ENCODE measurements around the gene ALOX5AP.
A peak's percentile ranks its signal among the peaks of the same experiment; 100 is the strongest.

The ALOX5AP gene

DNA sequence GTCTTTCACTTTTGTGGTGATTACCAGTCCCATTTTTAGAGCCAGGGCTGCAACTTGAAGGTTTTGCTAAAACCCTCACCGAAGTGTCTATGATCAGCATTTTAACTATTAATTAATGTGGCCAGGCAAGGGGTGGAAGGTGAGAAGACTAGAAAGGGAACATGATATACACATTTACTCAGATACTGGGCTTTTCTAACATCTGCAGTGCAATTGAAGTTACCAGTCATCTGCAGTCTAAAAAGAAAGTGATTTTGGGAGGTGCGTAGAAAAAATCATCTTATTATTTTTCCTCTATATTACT is 481 bp downstream of the ALOX5AP start:
- no peak overlapping the region for H3K4me3 ChIP-seq (replicated peaks in 1 of 2; ENCODE audit: low read depth in 2 of 2, low read length in 2 of 2)
- DNase-seq (ENCODE audit: low read depth in 2 of 2) = no peak
- TF ChIP-seq, protein P1, sequence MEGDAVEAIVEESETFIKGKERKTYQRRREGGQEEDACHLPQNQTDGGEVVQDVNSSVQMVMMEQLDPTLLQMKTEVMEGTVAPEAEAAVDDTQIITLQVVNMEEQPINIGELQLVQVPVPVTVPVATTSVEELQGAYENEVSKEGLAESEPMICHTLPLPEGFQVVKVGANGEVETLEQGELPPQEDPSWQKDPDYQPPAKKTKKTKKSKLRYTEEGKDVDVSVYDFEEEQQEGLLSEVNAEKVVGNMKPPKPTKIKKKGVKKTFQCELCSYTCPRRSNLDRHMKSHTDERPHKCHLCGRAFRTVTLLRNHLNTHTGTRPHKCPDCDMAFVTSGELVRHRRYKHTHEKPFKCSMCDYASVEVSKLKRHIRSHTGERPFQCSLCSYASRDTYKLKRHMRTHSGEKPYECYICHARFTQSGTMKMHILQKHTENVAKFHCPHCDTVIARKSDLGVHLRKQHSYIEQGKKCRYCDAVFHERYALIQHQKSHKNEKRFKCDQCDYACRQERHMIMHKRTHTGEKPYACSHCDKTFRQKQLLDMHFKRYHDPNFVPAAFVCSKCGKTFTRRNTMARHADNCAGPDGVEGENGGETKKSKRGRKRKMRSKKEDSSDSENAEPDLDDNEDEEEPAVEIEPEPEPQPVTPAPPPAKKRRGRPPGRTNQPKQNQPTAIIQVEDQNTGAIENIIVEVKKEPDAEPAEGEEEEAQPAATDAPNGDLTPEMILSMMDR (IDR thresholded peaks at IDR 0.05; ENCODE audit: low read depth, low read length) = no peak

DNA sequence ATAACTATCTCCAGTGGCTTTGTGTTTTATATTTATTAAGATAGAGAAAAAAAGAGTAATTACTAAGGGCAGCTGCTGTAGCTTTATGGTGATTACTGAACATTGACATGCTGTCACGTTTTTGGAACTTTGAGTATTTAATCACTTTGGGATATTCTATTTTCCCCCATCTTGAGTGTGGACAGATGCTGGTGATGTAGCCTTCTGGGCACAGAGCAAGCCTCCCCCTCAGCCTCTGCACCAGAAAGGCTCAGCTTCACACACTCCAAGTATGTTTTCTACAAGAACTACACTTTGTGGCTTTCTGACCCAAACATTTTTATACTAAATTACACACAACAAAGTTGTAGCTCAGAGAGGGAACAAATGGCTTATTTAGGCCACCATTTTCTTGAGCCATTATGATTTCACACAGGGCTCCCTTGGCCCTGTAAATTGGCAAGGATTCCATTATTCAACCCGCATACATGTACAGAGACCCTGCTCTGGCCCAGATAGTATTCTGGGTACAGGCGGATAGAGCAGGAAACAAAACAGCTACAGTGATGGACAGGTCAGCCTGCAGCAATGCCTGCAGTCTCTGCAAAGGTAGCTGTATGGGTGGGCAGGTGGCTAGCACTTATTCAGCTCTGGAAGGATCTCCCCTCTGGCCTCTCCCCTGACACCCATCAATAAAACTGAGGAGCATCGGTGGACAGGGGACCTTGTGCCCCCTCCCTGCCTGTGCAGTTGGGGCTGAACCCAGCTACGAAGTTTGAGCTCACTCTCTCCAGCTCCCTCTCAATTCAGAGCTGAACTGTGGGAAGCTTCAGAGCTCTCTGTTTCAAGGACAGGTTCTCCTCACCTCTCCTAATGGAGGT is 1.3 kb downstream of the ALOX5AP start:
- DNase-seq (ENCODE audit: low read depth in 2 of 2) = no peak
- H3K4me3 ChIP-seq (replicated peaks in 1 of 2; ENCODE audit: low read depth in 2 of 2, low read length in 2 of 2) = no peak overlapping the region
- TF ChIP-seq, protein P1 (IDR thresholded peaks at IDR 0.05; ENCODE audit: low read depth, low read length) = no peak

DNA sequence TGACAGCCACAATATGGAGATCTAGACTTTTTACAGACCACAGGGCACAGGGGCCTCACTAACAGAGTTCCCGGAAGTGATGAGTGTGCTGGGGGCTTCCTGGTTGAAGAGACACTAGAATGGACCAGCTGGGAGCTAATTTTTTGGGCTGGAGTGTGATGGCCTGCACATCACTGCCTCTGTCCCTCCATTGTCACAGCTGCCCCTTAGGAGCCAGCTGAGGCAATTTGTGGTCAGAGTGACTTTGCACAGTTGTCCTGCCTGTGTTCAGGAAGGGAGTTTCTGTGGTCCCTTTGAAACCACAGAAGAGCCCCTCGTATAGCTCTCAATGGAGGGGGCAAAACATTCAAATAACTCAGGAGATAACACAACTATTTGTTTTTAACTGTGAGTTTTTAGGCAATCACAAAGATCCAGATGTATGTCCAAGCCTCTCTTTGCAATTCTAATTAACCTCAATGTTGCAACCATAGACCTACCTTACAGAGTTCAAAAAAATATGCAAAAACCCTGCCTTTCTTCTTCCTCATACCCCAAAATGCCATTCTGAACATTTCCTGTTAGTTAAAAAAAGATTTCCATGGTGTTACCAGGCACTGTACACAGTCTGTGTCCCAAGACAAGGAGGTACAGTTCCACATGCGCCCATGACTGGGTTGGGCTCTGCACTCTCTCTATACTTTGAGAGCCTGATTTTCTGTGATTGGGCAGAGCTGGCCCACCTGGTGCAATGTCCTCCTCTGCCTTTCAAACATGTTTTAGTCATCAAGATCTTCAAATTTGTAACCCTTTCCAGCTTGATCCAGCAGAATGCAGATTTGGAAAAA is 2.4 kb downstream of the ALOX5AP start:
- H3K4me3 ChIP-seq (replicated peaks in 1 of 2; ENCODE audit: low read depth in 2 of 2, low read length in 2 of 2) = no peak overlapping the region
- TF ChIP-seq, protein P1 (IDR thresholded peaks at IDR 0.05; ENCODE audit: low read depth, low read length) = no peak
- DNase-seq (ENCODE audit: low read depth in 2 of 2) = no peak

DNA sequence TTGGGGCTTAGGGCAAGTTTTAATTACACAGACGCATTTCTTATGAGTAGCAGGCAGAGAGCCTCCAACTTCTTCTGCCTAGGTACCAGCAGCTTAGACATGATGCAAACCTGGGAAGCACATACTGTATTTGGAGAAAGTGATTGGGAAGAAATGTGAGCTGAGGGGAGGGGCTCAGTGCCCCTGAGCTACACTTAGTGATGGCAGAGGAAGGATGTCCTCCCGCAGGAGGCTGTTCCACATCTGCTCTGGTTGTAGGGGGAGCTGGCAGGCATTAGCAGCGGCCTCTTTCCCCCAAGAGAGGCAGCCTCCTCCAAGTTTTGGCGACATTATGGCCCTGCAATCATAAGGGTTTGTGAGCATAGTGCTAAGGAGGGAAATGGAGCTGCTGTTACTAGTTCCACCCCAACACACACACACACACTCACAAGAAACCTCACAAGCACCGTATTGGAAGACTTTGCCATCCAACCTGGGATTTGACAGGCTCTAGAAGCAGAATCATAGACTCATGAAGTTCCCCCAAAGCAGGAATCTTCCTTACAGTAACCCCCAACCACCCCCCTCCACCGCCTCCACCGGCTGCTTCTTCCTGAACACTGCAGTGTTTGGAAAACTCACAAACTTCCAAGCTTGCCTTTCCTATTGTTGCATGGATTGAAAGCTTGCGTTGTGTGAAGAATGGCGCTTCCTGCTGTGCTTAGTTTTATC is 3.3 kb downstream of the ALOX5AP start:
- no peak overlapping the region for H3K4me3 ChIP-seq (replicated peaks in 1 of 2; ENCODE audit: low read depth in 2 of 2, low read length in 2 of 2)
- no peak for DNase-seq (ENCODE audit: low read depth in 2 of 2)
- TF ChIP-seq, protein P1 (IDR thresholded peaks at IDR 0.05; ENCODE audit: low read depth, low read length) = no peak

DNA sequence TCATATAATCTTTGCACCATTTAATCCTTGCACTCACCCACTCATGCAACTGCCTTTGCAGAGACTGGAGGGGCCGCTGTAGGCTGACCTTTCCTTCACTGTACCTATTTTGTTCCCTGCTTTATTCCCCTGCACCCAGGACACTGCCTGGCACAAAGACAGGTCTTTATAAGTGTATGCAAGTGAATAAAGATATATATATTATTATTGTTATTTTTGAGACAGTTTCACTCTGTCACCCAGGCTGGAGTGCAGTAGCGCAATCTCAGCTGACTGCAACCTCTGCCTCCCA is 3.8 kb downstream of the ALOX5AP start:
- no peak overlapping the region for H3K4me3 ChIP-seq (replicated peaks in 1 of 2; ENCODE audit: low read depth in 2 of 2, low read length in 2 of 2)
- TF ChIP-seq, protein P1 (IDR thresholded peaks at IDR 0.05; ENCODE audit: low read depth, low read length) = no peak
- no peak for DNase-seq (ENCODE audit: low read depth in 2 of 2)

DNA sequence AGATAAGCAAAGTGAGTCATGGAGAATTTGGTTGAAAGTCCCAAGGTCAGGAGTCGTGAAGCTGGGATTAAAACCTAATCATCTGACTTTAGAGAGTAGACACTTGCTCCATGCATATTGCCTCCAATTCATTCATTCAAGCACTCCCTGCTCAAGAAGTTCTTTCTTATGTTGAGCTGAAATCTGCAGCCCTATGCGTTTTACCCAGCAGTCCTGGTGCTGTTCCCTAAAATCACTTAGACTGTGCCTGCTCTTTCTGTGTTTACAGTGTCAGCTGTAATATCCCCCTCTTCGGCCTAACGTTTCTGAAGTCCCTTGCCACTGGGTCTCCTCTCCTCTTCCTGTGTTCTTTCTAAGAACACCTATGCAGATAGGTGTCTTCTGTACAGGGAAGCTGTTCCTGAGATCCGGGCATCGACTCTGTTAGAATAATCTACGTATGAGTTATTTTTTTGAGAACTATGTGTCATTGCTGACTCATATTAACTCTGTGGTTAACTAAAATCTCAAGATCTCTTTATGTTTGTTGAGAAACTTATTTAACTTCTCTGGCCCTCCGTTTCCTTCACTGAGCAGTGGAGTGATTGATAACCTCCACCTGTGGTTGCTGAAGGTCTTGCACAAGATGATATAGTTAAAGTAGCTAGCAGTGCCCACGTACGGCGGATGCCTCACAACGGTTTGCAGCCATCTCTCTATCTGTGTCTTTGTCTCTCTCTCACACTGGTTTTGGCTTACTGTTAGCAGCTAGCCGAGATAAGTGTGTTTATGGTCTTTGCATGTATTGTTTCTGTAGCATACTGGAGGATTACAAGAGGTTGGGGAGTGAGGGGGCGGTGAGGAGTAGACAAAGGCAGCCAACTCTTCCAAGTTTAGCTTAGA is 4.7 kb downstream of the ALOX5AP start:
- H3K4me3 ChIP-seq (replicated peaks in 1 of 2; ENCODE audit: low read depth in 2 of 2, low read length in 2 of 2) = peak overlapping the region in 1 of 2 donors; percentile 8
- peak; percentile 76 to 83 for DNase-seq (ENCODE audit: low read depth in 2 of 2)
- TF ChIP-seq, protein P1 (IDR thresholded peaks at IDR 0.05; ENCODE audit: low read depth, low read length) = no peak
